ENCODE data around the gene COLEC12.

Gene COLEC12

DNA sequence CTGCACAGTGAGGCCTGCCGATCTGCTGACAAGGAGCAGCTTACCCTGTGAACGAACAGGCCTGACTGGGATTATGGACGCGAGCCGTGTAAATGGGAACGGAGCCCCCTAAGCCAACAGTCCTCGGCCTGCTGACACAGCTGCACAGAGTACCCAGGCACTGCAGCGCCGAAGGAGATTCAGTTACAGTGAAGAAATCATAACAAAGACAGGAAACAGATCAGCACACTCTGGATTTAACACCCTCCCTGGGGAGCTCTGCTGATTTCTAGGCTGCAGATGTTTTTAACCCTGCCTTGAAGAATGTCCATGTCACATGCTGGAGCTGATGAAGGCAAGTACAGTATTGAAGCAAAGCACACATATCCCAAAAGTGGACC, 43.4 kb downstream of the COLEC12 start:
- no peak overlapping the region for H3K4me3 ChIP-seq (replicated peaks; ENCODE audit: low read depth, low read length)
- TF ChIP-seq, protein P1, sequence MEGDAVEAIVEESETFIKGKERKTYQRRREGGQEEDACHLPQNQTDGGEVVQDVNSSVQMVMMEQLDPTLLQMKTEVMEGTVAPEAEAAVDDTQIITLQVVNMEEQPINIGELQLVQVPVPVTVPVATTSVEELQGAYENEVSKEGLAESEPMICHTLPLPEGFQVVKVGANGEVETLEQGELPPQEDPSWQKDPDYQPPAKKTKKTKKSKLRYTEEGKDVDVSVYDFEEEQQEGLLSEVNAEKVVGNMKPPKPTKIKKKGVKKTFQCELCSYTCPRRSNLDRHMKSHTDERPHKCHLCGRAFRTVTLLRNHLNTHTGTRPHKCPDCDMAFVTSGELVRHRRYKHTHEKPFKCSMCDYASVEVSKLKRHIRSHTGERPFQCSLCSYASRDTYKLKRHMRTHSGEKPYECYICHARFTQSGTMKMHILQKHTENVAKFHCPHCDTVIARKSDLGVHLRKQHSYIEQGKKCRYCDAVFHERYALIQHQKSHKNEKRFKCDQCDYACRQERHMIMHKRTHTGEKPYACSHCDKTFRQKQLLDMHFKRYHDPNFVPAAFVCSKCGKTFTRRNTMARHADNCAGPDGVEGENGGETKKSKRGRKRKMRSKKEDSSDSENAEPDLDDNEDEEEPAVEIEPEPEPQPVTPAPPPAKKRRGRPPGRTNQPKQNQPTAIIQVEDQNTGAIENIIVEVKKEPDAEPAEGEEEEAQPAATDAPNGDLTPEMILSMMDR (IDR thresholded peaks at IDR 0.05; ENCODE audit: low read length, missing control alignments): no peak
- DNase-seq (ENCODE audit: low read depth): peak; percentile 94

DNA sequence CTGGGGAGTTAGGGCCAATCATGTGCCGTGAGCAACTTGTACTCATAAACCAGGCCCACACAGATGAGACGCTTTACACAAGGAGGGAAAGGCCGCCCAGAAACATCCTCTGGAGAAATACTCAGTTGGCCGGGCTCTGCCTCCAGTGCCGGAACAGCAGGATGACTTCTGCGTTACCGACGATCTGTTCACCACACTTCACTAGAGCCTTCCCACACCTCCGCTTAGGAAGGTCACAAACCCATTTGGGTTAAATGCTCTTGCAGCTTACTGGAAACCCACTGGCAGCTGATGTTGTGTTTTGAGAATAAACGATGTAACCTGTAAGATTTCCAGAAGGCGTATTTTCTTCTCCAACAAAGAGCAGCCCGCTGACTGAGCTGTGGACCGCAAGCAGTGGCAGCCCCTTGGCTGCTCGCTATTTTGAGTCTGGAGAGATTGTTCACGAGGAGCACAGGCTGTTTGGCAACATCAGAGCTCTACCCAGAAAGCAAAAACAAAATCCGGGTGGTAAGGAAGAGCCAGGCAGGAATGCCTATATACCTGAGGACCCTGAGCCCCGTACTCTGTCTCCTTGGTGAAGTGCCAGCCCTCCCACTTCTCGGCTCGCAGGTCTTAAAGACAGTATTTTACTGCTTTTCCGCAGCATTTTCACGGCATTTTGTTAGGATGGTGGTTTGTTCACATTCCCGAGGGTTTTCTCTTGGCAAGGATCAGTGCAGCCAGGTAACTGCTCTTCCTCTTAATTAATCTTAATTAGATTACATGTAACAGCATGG, 44.0 kb downstream of the COLEC12 start:
- no peak overlapping the region for H3K4me3 ChIP-seq (replicated peaks; ENCODE audit: low read depth, low read length)
- DNase-seq (ENCODE audit: low read depth): peak; percentile 55
- TF ChIP-seq, protein P1 (IDR thresholded peaks at IDR 0.05; ENCODE audit: low read length, missing control alignments): no peak

DNA sequence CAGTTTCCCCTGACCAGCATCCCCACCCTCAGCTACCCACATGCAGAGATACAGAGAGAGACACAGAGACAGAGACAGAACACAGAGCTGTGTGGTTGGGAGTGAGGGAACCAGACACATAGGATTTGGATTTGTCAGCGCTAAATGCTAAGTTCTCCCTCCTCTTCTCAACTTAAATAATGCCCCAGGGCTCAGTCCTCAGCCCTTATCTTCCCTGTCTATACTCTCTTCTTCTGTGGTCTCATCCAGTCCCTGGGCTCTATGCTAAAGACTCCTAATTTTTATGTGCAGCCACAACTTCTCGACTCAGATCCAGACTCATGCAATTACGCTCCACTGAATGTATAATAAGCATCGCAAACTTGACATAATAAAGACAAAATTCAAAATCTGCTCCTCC, 47.1 kb downstream of the COLEC12 start:
- DNase-seq (ENCODE audit: low read depth): no peak
- TF ChIP-seq, protein P1 (IDR thresholded peaks at IDR 0.05; ENCODE audit: low read length, missing control alignments): no peak

DNA sequence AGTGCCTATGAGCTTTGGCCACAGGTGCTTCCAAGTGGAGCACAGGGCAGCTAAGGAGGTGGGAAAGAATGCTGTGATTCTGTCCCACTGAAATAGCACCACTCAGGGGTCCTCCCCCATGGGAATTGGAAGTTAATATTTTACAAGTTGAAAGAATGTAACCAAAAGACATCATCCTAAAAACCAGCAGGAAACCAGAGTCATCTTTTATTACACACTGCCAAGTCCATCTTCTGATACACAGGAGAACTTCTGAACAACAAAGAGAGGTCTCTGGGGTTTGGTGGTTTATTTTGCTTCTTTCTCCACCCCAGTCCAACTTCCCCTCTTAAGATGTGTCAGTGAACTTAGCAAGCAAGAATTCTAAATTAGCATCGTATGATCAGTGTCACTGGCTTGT, 47.7 kb downstream of the COLEC12 start:
- TF ChIP-seq, protein P1 (IDR thresholded peaks at IDR 0.05; ENCODE audit: low read length, missing control alignments): no peak
- no peak overlapping the region for H3K4me3 ChIP-seq (replicated peaks; ENCODE audit: low read depth, low read length)
- DNase-seq (ENCODE audit: low read depth): no peak

More for the DNA sequence above, 47.1 kb downstream of the COLEC12 start:
- no peak overlapping the region for H3K4me3 ChIP-seq (replicated peaks; ENCODE audit: low read depth, low read length)

DNA sequence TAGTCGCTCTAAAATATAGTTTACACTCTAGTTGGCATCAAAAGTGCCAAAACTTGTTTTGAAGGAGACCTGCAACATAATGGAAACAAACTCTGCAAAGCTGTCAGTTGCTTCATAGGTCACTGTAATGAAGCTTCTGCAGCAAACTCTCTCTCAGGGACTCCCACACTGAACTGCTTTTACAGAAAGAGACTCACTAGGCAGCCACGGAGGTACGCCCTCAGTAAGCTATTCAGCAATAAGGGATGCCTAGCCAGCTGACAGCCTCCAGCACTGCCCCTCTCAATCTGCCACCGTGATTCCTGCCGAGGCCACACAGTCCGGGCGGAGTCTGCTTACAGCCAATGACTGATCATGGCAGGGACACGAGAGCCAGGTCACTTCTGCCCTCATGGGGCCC, 51.1 kb downstream of the COLEC12 start:
- TF ChIP-seq, protein P1 (IDR thresholded peaks at IDR 0.05; ENCODE audit: low read length, missing control alignments): no peak
- no peak overlapping the region for H3K4me3 ChIP-seq (replicated peaks; ENCODE audit: low read depth, low read length)
- DNase-seq (ENCODE audit: low read depth): no peak

DNA sequence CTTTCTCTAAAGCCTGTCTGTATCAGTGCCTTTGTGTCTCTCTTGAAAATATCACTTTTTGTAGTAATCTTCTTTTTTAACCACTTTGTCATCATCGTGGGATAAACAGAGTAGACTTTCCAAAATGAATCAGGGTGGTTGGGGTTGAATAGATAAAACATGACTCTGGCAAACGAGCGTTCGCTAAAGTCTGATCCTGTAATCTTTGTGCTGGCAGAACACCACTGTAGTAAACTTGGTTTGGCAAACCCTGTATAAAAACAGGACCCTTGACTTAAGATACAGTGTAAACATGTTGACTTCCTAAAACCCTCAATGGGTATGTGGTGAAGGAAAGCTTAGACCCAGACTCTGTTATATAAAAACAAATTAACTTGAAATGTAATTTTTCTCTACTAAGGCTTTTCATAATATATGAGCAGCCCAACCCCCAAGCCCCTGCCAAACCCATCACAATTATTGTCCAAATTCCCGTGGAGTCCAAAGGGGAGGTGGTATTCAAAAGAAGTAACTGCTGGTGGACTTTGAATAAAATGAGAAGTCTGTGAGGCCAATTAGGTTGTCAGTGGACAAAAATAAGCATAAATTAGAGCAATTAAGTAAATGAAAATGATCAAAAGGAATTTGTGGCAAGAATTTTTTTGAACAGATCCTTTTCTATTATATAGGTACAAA, 52.2 kb downstream of the COLEC12 start:
- TF ChIP-seq, protein P1 (IDR thresholded peaks at IDR 0.05; ENCODE audit: low read length, missing control alignments): no peak
- no peak for DNase-seq (ENCODE audit: low read depth)
- no peak overlapping the region for H3K4me3 ChIP-seq (replicated peaks; ENCODE audit: low read depth, low read length)
